IPS DF 19.7 (cell line): ENCODE data around the gene CFAP73.
"Not testable (repeated sequence)": the region's sequence is repeated elsewhere in the genome, so short reads cannot be mapped to it uniquely, and the experiment has no call there.

ENCODE experiments used
- DNase-seq: peaks from one replicate; pipeline ENCODE4 v3.0.0-alpha.2; 2013; ENCODE audit warnings: low read depth, low spot score

The CFAP73 gene

DNA sequence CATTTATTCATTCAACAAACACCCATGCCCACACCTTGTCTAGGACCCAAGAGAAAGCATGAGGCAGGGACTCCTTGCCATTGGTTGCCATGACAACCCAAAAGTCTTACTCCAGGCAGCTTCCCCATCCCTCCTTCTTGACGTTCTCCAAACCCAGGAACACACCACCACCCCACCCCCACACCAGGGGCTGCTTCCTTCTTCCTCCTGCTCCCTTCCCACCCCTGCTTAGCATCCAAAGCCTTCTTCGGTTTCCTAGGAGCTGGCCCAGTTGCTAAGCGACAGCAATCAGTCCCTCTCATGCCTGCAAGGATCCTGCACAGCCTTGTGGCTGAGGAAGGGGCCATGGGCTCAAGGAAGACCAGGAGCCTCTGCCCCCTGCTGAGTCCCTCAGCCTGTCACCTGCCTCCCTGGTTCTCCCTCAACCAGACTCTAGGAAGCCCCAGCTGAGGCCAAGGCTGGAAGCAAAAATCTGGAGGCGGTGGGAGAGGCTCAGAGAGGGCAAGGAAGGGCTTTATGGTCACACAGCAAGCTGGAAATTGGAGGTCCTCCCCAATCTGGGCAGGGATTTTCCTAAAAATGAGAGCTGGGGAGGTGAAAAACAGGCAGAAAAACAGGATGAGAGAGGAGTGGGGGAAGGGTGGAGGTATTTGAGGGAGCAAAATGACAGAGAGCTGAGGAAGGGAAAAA is 29.4 kb upstream of the CFAP73 start:
- DNase-seq, result no peak

DNA sequence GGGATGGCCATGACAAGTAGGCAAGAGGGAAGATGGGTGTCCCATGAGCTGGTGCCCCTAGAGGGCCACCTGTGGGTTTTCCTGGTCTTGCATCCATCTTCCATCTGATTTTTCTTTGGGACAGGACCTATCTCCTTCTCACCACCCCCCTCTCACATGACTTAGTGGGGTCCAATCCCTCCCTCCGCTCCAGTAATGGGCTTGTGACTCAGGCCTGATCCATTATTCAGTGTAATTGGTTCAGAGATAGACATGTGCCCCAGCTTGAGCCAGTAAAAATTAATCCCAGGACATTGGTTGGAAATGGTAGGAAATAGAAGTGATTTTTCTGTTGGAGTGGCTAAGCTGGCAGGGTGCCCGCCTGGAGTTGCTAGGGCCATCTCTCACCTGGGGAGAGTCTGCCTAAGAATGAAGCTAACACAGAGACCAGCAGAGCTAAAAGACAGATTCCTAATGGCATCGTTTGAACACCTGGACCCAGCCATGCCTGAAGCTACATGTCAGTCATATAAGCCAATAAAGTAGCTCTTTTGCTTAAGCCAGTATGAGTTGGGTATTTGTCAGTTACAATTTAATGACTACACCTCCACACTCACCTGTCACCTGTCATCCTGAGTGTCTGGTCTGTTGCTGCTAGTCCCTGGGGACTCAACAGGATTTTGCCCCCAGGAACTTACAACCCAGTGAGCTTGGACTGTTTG is 28.7 kb upstream of the CFAP73 start:
- DNase-seq, result no peak

DNA sequence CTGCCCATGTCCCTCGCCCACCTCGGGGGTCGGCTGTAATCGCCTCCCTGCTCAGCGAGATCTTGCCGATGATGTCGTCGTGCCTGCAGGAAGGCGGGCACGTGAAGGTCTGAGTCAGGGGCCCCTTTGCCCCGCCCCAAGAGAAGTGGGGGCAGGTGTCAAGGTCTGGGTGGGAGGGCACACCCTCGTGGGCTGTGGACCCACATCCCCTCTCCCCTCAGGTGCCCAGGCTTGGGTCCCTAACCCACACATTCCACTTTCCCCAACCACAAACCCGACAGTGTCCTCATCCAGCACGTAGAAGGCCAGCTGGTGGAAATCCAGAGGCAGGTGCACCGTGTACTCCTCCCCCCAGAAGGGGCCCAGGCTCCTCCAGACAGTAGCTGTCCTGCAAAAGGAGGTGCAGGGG is 21.7 kb upstream of the CFAP73 start:
- no peak for DNase-seq

DNA sequence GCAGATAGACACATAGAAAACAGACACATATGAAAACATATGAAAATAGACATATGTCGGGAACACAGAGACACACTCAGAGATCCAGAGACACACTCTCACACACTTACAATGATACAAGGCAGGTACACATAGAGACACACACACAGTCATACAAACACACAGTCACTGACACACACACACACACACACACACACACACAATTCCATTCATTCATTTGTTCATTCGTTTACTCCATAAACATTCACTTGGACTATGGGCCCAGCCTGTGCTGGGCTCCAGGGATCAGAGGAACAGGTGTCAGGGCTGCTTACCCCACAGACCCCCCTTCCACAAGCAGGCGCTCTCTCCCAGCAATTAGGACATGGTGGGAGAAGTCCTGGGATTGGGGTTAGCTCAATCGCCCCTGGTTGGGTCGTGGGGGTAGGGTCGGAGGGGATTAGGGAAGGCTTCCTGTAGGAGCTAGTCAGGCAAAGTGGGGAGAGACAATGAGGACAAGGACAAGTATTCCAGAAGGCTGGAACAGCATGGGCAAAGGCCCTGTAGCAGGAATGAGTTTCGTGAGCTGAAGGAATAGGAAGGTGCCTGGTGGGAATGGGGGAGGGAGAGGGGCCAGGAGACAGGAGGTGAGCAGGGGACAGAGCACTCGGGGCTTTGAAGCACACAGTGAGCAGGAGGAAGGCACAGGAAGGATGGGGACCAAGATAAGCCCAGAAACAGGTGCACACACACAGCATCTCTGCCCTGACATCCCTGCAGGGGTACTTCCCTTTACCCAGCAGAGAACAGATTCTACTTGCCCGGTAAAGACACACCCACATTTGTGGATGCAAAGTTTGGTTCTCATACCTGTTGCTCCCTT is 20.5 kb upstream of the CFAP73 start:
- no peak for DNase-seq

DNA sequence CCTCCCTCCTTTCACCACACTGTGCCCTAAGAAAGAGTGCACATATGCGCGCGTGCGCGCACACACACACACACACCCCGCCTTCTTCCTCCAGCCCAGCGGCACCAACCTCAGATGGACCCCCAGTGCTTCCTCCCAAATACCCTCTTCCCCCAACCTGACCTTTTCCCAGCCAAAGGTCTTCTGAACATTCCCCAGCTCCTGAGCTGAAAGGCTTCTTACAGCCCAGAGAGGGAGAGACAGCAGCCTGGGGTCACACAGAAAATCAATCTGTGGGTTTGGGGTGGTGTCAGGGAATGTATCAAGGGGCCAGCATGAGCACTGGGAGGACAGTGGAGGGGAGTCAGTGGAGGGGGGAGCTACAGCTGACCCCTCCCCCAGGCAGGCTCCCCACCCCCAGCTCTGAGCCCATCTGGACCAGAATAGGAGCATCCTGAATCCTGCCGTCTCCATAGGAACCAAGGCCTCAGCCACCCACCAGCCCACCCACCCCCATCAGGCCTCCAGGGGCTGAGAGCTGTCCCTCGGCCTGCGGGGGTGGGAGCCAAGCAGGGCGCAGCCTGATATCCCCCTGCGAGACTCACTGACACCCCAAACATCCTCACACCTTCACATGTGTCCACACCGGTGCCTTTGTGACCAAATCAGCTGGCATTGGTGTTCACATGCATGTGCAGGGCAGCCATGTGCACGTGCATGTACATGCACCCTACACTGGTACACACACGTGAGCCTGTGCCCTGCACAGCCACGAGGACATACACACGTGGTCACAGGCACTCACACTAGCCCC is 19.7 kb upstream of the CFAP73 start:
- no peak for DNase-seq

DNA sequence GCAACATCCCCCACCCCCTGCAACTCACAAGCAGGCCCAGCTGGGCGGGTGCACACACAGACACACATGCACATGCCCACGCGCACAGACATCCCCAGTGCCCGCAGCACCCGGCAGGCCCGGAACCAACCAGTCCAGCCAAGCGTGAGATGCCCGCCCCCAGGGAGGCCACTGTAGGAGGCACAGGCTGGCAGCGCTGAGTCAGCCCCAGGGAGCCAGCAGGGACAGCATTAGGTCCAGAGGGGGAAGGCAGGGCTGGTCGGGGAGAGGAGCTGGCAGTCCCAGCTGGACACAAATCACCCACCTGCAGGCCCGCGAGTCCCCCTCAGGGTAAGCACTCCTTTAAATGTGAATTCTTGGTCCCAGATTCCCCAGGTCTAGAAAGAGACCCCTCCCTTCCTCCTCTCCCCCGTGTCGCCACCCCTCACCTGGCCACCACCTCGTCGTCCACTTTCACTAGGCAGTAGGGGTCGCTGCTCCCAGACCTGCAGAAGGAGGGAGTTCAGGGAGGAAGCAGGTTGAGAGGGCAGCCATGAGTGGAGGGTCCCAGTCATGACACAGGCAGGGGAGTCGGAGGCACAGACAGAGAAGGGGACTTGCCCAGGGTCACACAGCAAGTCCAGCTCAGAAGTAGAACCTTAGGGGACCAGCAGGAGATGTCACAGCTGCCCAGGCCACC is 18.9 kb upstream of the CFAP73 start:
- DNase-seq, result no peak

DNA sequence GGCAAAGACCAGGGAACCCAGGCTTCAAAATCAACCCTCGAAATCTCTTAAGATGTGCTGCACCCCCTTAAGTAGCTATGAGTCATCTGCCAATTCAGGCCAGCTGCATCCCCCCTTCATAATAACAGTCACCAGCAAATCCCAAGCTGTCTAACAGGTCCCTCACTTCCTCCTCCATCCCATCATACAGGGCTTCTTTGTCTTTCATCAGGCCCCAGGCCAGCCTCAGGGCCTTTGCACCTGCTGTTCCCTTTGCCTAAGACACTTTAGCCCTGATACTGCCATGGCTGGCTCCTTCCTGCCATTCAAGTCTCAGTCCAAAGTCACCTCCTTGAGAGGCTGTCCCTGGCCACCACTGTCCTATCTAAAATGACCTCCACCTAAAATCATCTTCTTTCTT is 18.0 kb upstream of the CFAP73 start:
- no peak for DNase-seq

DNA sequence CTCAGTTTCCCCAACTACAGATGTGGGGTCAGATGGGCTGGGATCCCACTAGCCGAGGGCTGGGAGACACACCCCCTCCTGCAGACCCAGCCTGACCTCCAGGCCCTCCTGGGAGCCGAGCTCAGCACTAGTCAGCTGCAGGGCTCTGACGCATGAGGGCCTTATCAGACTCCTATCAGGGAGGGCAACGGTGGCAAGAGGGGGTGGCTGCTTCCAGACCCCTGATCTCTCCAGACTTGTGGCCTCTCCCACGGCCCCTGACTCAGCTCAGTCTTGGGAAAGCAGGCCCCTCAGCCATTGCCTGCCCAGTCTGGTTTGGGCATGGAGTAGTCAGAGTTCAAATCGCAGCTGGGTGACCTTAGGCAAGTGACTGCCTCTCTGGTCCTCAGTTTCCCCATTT is 16.5 kb upstream of the CFAP73 start:
- no peak for DNase-seq

DNA sequence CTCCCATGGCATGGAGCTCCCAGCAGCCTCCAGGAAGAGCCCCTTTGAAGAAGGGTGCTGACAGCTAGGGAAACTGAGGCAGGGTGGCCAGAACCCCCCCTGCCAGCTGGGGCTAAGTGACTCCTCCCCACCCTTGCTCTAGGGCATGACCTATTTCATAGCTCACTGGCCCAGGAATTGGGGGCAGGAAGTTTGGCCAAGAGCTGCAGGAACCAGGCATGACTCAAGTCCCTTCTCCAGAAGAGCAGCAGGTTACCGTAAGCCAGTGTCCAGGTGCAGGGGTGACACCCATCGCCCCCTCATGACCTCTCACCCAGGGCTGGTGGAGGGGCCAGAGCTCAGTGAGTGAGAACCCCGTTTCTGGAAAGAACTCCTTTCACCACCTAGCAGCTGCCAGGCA is 15.9 kb upstream of the CFAP73 start:
- DNase-seq, result no peak

DNA sequence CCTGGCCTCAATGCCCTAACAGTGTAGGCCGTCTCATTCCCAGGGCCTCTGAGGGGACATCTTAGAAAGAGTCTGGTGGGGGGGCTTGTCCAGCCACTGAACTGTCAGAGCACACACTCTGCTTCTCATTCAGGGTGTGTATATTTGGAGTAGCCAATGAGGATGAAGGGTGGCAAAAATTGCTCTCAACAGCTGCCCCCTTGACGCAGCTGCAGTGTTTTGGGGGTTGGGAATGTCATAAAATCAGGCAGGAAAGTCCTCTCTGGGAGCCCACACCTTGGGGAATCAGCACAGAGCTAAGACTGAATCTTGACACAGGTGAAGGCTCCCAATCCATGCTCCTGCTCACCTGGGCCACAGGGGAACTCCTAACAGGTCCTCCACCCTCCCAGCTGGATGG is 15.5 kb upstream of the CFAP73 start:
- no peak for DNase-seq

DNA sequence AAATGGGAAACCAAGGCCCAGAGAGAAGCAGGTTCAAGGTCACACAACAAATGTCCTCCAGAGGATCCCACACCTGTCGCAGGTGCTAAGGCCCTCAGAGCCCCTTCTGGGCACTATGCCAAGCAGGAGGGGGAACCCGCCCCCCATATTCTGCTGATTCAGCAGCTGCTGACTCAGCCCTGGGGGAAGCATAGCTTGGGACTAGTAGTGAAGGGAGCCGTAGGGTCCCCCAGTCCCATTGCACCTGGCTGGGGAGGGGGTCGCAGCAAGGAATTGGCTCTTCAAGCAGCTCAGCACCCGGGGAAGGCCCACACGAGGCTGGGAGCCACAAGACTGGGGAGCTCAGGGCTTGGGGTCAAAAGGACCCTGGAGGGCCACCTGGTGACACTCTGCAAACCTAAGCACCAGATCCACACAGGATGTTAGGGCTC is 15.0 kb upstream of the CFAP73 start:
- no peak for DNase-seq

DNA sequence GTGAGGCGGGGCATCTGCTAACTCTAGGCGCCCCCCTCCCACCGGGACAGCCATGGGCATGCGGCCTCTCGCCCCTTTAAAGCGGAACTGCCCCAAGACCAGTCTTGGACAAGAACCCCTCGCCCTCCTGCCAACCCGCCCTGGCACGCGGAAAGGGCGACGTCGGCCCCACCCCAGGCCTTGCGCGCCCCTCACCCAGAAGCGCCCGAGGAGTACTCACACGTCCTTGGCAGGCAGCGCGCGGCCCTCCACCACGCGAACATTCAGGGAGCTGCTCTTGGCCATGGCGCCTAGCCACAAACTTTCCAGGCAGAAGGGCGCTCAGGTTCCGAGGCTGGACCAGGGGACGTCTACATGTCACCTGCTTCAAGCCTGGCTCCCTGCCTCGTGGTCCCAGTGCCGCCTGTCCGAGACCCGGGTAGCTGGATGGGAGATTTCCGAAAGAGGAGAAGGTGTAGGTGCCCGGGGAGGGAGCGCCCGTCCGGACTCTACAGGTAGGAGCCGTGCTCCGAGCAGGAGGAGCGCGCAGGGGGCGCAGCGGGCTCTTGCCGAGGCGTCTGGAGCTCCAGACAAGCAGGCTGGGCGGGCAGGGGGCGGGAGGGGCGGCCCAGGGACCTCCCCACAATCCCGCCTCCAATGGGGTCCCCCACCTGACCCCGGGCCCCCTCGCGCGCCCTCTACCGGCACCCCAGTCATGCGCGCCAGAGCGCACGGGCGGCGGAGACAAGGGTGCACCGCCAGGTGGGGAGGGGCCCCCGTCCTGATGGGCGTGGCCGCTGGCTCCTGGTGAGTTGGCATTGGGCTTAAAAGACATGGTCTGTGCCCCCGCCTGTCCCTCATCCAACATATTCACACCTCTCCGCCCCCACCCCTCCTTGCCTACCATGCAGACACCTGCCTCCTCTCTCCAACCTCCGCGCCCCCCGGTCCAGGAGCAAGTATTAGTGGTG is 14.1 kb upstream of the CFAP73 start, which contains the start of gene RASAL1:
Gene RASAL1 (minus strand): TSS at position 584 of the 950 bp plus-strand sequence. CDS start 299 bp downstream, at position 285.
- DNase-seq, result no peak

DNA sequence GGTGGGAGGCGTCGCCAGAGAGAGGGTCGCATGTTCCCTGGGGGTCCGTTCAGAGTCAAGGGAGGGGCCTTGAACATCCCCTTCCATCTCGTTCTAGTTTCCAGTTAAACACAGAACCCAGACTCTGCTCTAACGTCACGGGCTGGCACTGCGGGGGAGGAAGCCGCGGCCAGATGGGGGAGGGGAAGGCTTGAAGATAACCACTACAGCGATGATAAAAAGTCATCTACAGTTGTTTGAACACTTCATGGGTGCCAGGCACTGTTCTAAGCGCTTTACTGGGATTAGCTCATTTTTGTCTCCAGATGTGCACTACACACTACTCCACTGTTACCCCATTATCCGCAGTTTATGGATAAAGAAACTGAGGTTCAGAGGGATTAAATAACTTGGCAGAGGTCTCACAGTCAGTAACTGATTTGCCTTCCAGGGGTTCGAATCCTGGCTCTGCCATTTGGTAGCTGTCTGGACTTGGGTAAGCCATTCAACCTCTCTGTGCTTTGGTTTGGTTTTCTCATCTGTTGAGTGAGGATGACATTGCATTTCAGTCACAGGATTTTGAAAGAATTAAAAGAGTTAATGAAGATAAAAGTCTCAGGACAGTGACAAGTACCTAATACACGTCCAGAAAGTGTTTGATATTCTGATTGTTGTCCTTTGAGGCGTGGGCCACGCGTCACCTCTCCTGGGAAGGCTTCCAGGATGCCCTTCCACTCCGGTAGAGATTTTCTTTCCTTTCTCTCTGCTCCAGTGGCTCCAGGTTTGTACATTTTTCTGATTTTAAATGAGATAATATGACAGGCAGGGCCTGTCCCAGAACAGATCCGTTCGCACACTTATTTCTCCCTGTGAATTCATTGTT is 13.2 kb upstream of the CFAP73 start:
- no peak for DNase-seq

DNA sequence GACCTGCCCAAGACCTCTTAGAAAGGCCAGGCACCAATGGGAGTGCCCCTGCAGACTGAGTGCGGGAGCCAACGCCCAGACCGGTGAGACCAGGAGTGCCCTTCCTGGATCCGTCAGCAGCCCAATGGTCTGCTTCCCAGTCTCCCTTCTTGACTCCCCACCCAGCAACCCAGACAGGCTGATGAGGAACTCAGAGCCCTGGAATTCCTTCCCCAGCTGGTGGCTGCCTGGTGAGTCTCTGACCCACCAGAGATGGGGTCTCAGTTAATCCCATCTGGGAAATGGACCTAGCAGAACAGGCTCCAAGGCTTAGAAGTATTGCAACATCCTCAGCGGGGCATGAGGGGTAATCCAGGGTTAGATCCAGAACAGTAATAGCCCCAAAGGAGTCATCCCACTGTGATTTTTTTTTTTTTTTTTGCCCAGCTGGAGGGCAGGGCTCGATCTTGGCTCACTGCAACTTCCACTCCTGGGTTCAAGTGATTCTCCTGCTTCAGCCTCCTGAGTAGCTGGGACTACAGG is 12.5 kb upstream of the CFAP73 start:
- DNase-seq, result no peak

DNA sequence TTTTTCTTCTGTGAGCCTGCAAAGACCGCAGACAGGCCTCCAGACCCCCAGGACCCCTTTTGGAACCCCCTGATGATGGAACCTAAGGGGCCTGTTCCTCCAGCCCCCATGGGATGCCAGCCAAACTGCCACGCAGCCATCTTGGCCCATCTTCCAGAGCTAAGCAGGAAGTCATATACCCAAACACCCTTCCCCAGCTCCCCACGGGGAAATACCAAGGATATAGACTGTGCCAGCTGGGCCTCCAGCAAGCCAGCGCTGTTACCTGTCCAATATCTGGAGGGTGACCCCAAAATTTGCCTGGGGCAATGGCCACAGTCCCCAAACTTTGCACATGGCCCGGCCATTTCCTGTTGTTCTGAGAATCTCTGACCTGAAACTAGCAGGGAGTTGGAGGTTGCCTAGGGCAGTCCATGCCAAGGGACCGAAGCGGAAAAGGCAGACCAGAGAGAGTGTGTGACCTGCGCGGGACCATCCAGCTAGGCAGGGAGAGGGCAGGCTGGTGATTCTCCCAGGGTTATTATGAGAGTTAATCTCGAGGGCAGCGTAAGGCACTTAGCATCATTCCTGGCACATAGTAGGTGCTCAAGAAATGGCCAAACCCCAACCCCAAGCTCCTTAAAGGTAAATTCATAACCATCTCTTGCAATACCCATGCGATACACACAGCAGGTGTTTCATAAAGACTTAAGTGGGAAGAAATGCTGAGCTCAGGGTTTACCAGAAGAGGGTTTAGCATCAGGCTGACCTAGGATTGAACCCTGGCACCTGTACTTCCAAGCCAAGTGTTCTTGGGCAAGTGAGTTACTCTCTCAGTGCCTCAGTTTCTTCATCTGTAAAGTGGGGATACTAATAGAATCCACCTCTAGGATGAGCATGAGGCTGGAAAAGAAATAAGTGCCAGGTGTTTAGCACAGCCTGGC is 11.4 kb upstream of the CFAP73 start:
- DNase-seq, result no peak

DNA sequence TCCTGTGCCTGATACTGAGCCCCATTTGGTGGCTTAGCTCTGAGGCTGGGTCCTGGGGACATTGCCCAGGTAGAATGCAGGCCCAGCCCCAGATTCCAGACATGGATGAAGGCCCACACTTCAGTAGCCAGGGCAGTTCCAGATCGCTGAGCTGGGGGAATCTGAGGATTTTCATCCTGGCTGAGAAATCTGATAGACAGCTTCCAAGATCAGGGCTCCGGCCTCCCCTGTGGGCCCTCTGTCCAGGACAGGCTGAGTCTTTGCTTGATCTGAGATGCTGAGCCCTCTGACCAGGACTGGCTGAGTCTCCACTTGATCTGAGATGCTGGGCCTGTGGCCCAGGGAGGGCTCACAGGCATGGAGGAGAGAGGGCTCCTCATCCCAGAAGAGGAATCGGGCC is 10.7 kb upstream of the CFAP73 start:
- no peak for DNase-seq

DNA sequence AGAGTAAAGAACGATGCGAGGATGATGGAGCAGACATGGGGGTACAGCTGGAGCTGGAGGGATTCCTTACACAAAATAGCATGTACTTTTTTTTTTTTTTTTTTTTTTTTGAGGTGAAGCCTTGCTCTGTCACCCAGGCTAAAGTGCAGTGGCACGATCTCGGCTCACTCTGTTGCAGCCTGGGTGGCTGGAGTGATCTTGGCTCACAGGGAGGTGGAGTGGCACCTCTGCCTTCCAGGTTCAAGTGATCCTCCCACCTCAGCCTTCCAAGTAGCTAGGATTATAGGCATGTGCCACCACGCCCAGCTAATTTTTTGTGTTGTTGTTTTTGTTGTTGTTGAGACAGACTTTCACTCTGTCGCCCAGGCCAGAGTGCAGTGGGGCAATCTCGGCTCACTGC is 8.8 kb upstream of the CFAP73 start:
- DNase-seq, result no peak

DNA sequence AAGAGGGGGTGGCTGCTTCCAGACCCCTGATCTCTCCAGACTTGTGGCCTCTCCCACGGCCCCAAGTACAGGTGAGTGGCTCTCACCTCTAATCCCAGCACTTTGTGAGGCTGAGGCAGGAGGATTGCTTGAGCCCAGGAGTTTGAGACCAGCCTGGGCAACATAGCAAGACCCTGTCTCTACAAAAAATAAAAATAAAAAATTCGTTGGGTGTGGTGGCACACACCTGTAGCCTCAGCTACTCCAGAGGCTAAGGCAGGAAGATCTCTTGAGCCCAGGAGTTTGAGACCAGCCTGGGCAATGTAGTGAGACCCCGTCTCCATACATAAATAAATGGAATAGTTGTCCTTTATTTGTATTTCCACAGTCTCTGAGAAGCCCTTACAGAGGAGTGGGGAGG is 7.8 kb upstream of the CFAP73 start:
- not testable (repeated sequence) for DNase-seq
